ENCODE results near the gene KCNJ4. TPM values are rescaled to one million over a fixed set of nuclear protein-coding genes. Genes with fewer than 3 reads are reported as not detected.

The KCNJ4 gene
- total RNA-seq, 4 donors from 2014 or later = 0.28 to 0.84 TPM; not detected in 2

- ATAC-seq (ENCODE audit: low FRiP score) = no peak
- TF ChIP-seq, protein P1, sequence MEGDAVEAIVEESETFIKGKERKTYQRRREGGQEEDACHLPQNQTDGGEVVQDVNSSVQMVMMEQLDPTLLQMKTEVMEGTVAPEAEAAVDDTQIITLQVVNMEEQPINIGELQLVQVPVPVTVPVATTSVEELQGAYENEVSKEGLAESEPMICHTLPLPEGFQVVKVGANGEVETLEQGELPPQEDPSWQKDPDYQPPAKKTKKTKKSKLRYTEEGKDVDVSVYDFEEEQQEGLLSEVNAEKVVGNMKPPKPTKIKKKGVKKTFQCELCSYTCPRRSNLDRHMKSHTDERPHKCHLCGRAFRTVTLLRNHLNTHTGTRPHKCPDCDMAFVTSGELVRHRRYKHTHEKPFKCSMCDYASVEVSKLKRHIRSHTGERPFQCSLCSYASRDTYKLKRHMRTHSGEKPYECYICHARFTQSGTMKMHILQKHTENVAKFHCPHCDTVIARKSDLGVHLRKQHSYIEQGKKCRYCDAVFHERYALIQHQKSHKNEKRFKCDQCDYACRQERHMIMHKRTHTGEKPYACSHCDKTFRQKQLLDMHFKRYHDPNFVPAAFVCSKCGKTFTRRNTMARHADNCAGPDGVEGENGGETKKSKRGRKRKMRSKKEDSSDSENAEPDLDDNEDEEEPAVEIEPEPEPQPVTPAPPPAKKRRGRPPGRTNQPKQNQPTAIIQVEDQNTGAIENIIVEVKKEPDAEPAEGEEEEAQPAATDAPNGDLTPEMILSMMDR (IDR thresholded peaks at IDR 0.05) = no peak
- DNase-seq (ENCODE audit: low spot score) = no peak
Observed at GRCh38 chr22:38491707-38492348, 36.8 kb upstream of the KCNJ4 start.

GRCh38 chr22:38490915-38491314, 35.9 kb upstream of the KCNJ4 start:
- no peak for ATAC-seq (ENCODE audit: low FRiP score)
- TF ChIP-seq, protein P1 (IDR thresholded peaks at IDR 0.05) = no peak
- DNase-seq (ENCODE audit: low spot score) = no peak

GRCh38 chr22:38490475-38490874, 35.5 kb upstream of the KCNJ4 start:
- TF ChIP-seq, protein P1 (IDR thresholded peaks at IDR 0.05) = no peak
- DNase-seq (ENCODE audit: low spot score) (no peak), ATAC-seq (ENCODE audit: low FRiP score) (no peak)

DNA sequence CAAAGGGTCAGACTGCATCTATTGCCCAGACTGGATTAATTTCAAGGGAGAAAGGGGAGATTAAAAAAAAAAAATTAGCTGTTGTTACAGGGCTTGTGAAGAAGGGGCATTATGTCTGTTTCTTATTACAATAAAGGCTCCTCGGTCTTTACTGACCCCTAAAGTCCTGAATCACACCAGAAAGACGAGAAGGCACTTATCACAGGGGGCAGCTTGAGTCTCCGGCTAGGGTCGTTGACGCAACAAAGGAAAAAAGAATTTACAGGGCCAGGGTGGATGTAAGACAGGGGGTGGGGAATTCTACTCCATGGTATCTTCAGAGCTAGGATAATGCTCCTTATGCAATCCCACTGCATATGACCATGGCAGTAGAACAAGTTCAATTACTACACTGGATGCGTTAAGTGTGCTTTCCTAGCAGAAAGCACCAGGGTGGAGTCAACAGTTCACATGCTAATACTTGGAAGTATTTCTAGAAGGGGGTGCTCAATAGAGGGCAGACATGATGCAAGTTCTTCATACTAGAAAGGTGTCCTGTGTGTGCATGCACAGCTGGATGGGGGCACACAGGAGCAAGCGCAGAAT, 34.7 kb upstream of the KCNJ4 start:
- ATAC-seq (ENCODE audit: low FRiP score) (no peak), DNase-seq (ENCODE audit: low spot score) (no peak)
- TF ChIP-seq, protein P1 (IDR thresholded peaks at IDR 0.05) = no peak

GRCh38 chr22:38489142-38489541, 34.1 kb upstream of the KCNJ4 start:
- DNase-seq (ENCODE audit: low spot score) (no peak), ATAC-seq (ENCODE audit: low FRiP score) (no peak)
- TF ChIP-seq, protein P1 (IDR thresholded peaks at IDR 0.05) = no peak

DNA sequence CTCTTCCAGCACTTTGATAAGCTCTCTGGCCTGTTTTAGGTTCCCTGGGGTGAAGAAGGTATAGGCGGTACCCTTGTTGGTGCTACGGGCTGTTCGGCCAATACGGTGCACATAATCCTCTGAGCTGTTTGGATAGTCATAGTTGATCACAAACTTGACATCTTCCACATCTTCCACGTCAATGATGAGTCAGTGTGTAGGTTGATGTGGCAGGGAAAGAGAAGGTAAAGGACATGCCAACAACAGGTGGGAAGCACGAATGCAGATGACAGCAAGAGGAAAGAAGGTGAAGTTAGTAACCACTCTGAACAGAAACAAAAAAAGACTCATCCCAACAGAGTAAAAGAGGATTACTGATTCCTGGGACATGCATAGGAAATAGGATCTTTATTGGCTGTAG, 32.9 kb upstream of the KCNJ4 start:
- no peak for DNase-seq (ENCODE audit: low spot score)
- TF ChIP-seq, protein P1 (IDR thresholded peaks at IDR 0.05) = no peak
- ATAC-seq (ENCODE audit: low FRiP score) = no peak

GRCh38 chr22:38485783-38486182, 30.8 kb upstream of the KCNJ4 start:
- DNase-seq (ENCODE audit: low spot score) = no peak
- TF ChIP-seq, protein P1 (IDR thresholded peaks at IDR 0.05) = no peak
- no peak for ATAC-seq (ENCODE audit: low FRiP score)
